GM06990 (cell line): ENCODE data around the gene ANKRD33B.
A peak's percentile ranks its signal among the peaks of the same experiment; 100 is the strongest.

Source experiments
- DNase-seq: peaks from one replicate; pipeline ENCODE4 v3.0.0-alpha.2; 2011; ENCODE audit not compliant: insufficient read length; ENCODE audit errors: extremely low read depth
- H3K27me3 ChIP-seq: replicated peaks from 2 replicates; pipeline ENCODE4 v1.6.0; 2011; ENCODE audit warnings: low read length; ENCODE audit not compliant: control insufficient read depth, insufficient read depth
- H3K36me3 ChIP-seq: 2 replicates; pipeline ENCODE4 v1.5.1; 2011; ENCODE audit warnings: low read length; ENCODE audit not compliant: control insufficient read depth, insufficient read depth
- H3K4me3 ChIP-seq: replicated peaks from 2 replicates; pipeline ENCODE4 v1.5.1; 2011; ENCODE audit warnings: low read depth, mild to moderate bottlenecking, control low read depth, low read length
- CTCF ChIP-seq: IDR thresholded peaks from 2 replicates; pipeline ENCODE4 v1.5.1; 2011; ENCODE audit warnings: low read length, control low read depth, mild to moderate bottlenecking, inconsistent platforms; ENCODE audit not compliant: insufficient read depth, poor library complexity, severe bottlenecking

Gene ANKRD33B

GRCh38 chr5:10690460-10691440 lies 126.9 kb downstream of the ANKRD33B start:
- Histone ChIP-seq H3K27me3 (no peaks in the 10 kb centered on the region), H3K4me3 (no peak overlapping the region), H3K36me3 (peaks cover 7% of the 10 kb centered on the region; the same call in 1 of the 2 replicates)
- no peak for TF ChIP-seq CTCF
- no peak for DNase-seq

- Histone ChIP-seq H3K4me3 (no peak overlapping the region), H3K27me3 (no peaks in the 10 kb centered on the region), H3K36me3 (peaks cover 7% of the 10 kb centered on the region; the same call in 1 of the 2 replicates)
- TF ChIP-seq CTCF, result no peak
- DNase-seq, result no peak
Measured at GRCh38 chr5:10691826-10692785, 128.2 kb downstream of the ANKRD33B start.

- DNase-seq, result peak; percentile 43
- Histone ChIP-seq H3K27me3 (no peaks in the 10 kb centered on the region), H3K4me3 (no peak overlapping the region), H3K36me3 (peaks cover 7% of the 10 kb centered on the region)
- TF ChIP-seq CTCF, result peak; percentile 70
Measured at GRCh38 chr5:10695055-10695649, 131.3 kb downstream of the ANKRD33B start.

- no peak for TF ChIP-seq CTCF
- Histone ChIP-seq H3K27me3 (no peaks in the 10 kb centered on the region), H3K4me3 (no peak overlapping the region), H3K36me3 (peaks cover 8% of the 10 kb centered on the region)
- DNase-seq, result no peak
Measured at GRCh38 chr5:10695759-10696543, 132.1 kb downstream of the ANKRD33B start.

GRCh38 chr5:10699281-10699874 lies 135.5 kb downstream of the ANKRD33B start:
- peaks cover 6% of the 10 kb centered on the region for H3K36me3 ChIP-seq
- peak overlapping the region; percentile 10 for H3K4me3 ChIP-seq
- no peak for DNase-seq
- TF ChIP-seq CTCF, result no peak
- H3K27me3 ChIP-seq, result no peaks in the 10 kb centered on the region
